Right lobe of liver (tissue), 6 donors: ENCODE measurements around the gene ZCCHC14. TPM values are rescaled to one million over a fixed set of nuclear protein-coding genes. Genes with fewer than 3 reads are reported as not detected.

ENCODE experiments used
- ATAC-seq, 4 donors: fragments of 200-7000 bp; cut with Tn5 transposase; one replicate each; pipeline ENCODE4 v1.9.1; 2020; ENCODE audit warnings: mild to moderate bottlenecking in 4 of 4, moderate library complexity in 4 of 4
- DNase-seq, 3 donors: peaks; one replicate each; pipeline ENCODE4 v3.0.0-alpha.2; 2020
- H3K27ac ChIP-seq, 3 donors: fragments of 200-600 bp; one replicate each; pipeline ENCODE4 v1.8.0; 2022
- H3K27me3 ChIP-seq, 2 donors: fragments of 200-600 bp; one replicate each; pipeline ENCODE4 v1.8.0; 2022
- H3K36me3 ChIP-seq, 4 donors: fragments of 200-600 bp; sonication (generic) in 1 of 4; one replicate each; pipeline versions ENCODE4 v1.5.1 to v1.8.0; 2017 to 2022; ENCODE audit warnings: control low read depth in 1 of 4
- H3K4me1 ChIP-seq, 4 donors: fragments of 200-600 bp; sonication (generic) in 1 of 4; one replicate each; pipeline versions ENCODE4 v1.5.1 to v1.8.0; 2017 to 2022; ENCODE audit warnings: control low read depth in 1 of 4
- H3K4me3 ChIP-seq, 3 donors: fragments of 200-600 bp; one replicate each; pipeline ENCODE4 v1.8.0; 2022
- H3K9me3 ChIP-seq, 4 donors: fragments of 200-600 bp; sonication (generic) in 1 of 4; one replicate each; pipeline versions ENCODE4 v1.5.1 to v1.8.0; 2017 to 2022; ENCODE audit warnings: control low read depth in 1 of 4
- CTCF ChIP-seq, 4 donors: fragments of 200-600 bp in 3 of 4; fragments of 450-650 bp in 1 of 4; IDR thresholded peaks; one replicate each; pipeline versions ENCODE4 v1.5.1 to v1.8.0; 2016 to 2022; ENCODE audit warnings: antibody characterized with exemption in 4 of 4, mild to moderate bottlenecking in 2 of 4
- POLR2A ChIP-seq: fragments of 450-650 bp; IDR thresholded peaks from one replicate; pipeline ENCODE4 v1.6.1; 2017; ENCODE audit warnings: antibody characterized with exemption, mild to moderate bottlenecking
- WGBS: methylation state at CpG from one replicate; pipeline ENCODE4 v1.1.6; 2018; ENCODE audit warnings: low coverage, low lambda C conversion rate; ENCODE audit not compliant: insufficient coverage; ENCODE audit errors: missing lambda C conversion rate; 5-methylcytosine and 5-hydroxymethylcytosine counted together
- intact Hi-C, 2 donors: fragments of 100-400 bp; cut with DNase I; formaldehyde crosslinking; loops; one replicate each; pipeline versions ENCODE4 v1.11.2 to v1.14.1; 2022
- total RNA-seq, 6 experiments: library from RNA; depleted of rRNA in 2 of 6; stranded (reverse); fragments of >200 nt in 2 of 6; fragmentation: NEBNext Ultra II Directional in 3 of 6; extraction: Animal tissue kit (Norgen Biotek cat#: 25700) in 3 of 6; gene quantifications; one replicate each; pipeline versions ENCODE4 v1.1.0 to v1.2.4, GENCODE V29; 2016 to 2023
- donor health status: DM: no; HTN: yes; CAD: no.
- donor health status: DM: no; HTN: no; CAD: no.
- donor health status: DM: no; HTN: no; CAD: no.
- donor health status: DM: no; HTN: yes; CAD: no.
- donor health status: DM: no; HTN: yes; CAD: no.

ZCCHC14 gene
- total RNA-seq, 6 experiments from 2014 or later: 12.6 to 26.5 (median 17.7) TPM

GRCh38 chr16:87424266-87424665, 68.6 kb downstream of the ZCCHC14 start:
- H3K4me1 ChIP-seq: no peaks in the 10 kb centered on the region
- no peak for ATAC-seq
- peak in 1 of 3 donors; percentile 22 for DNase-seq
- H3K9me3 ChIP-seq: no peaks in the 10 kb centered on the region
- TF ChIP-seq CTCF (IDR thresholded peaks at IDR 0.05) (no peak), POLR2A (no peak)
- no peak overlapping the region for H3K4me3 ChIP-seq
- no peak overlapping the region for H3K27ac ChIP-seq
- 90% methylated on average over 3 of the region's 12 CpGs for WGBS
- no peaks in the 10 kb centered on the region for H3K27me3 ChIP-seq
- H3K36me3 ChIP-seq: peaks cover 0 to 55% (median 22%) of the 10 kb centered on the region in 4 donors
- intact Hi-C loops: no loop called here

GRCh38 chr16:87423429-87423828, 69.4 kb downstream of the ZCCHC14 start:
- WGBS: 80% methylated on average over 1 of the region's 15 CpGs
- no peaks in the 10 kb centered on the region for H3K27me3 ChIP-seq
- no peaks in the 10 kb centered on the region for H3K9me3 ChIP-seq
- peak in 1 of 3 donors; percentile 22 for DNase-seq
- H3K27ac ChIP-seq: no peak overlapping the region
- intact Hi-C loops: no loop called here
- no peak for ATAC-seq
- peaks cover 0 to 59% (median 28%) of the 10 kb centered on the region in 4 donors for H3K36me3 ChIP-seq
- no peak overlapping the region for H3K4me3 ChIP-seq
- TF ChIP-seq CTCF (IDR thresholded peaks at IDR 0.05): no peak
- TF ChIP-seq POLR2A: no peak
- H3K4me1 ChIP-seq: no peaks in the 10 kb centered on the region

- peak in 1 of 3 donors; percentile 11 for DNase-seq
- 63% methylated on average over 2 of the region's 11 CpGs for WGBS
- H3K36me3 ChIP-seq: peaks cover 0 to 69% (median 36%) of the 10 kb centered on the region in 4 donors
- no peak for ATAC-seq
- no peaks in the 10 kb centered on the region for H3K9me3 ChIP-seq
- H3K4me3 ChIP-seq: no peak overlapping the region
- TF ChIP-seq POLR2A: no peak
- no peak for TF ChIP-seq CTCF (IDR thresholded peaks at IDR 0.05)
- H3K4me1 ChIP-seq: no peaks in the 10 kb centered on the region
- intact Hi-C loops: no loop called here
- no peaks in the 10 kb centered on the region for H3K27me3 ChIP-seq
- no peak overlapping the region for H3K27ac ChIP-seq
Measured at GRCh38 chr16:87422106-87422505, 70.7 kb downstream of the ZCCHC14 start.

- Histone ChIP-seq H3K27ac (no peak overlapping the region), H3K4me1 (no peaks in the 10 kb centered on the region), H3K9me3 (no peaks in the 10 kb centered on the region), H3K36me3 (peaks cover 0 to 77% (median 42%) of the 10 kb centered on the region in 4 donors), H3K4me3 (no peak overlapping the region), H3K27me3 (no peaks in the 10 kb centered on the region)
- DNase-seq (peak in 1 of 3 donors; percentile 30), ATAC-seq (peak in 1 of 4 donors; percentile 8)
- 96% methylated on average over 5 of the region's 25 CpGs for WGBS
- intact Hi-C loops: no loop called here
- TF ChIP-seq POLR2A (no peak), CTCF (IDR thresholded peaks at IDR 0.05) (no peak)
Measured at GRCh38 chr16:87421003-87421912, 71.6 kb downstream of the ZCCHC14 start.
